OCI-LY3 (cell line): ENCODE results near the gene CYGB.

Source experiments
- H2AFZ ChIP-seq: fragments of 200-600, 300-600 bp; shearing (Covaris generic); 2 replicates; pipeline ENCODE4 v1.6.0; 2014; ENCODE audit warnings: antibody characterized with exemption, low read depth, low read length
- H3K27ac ChIP-seq: fragments of 200-600, 300-600 bp; sonication (generic); 2 replicates; pipeline ENCODE4 v1.5.1; 2014; ENCODE audit warnings: mild to moderate bottlenecking, low read length, moderate library complexity, mixed read lengths
- H3K27me3 ChIP-seq: fragments of 200-600, 300-600 bp; sonication (generic); 2 replicates; pipeline ENCODE4 v1.6.1; 2014; ENCODE audit warnings: low read depth, low read length, mixed read lengths
- H3K36me3 ChIP-seq: fragments of 200-600, 300-600 bp; sonication (generic); replicated peaks from 2 replicates; pipeline ENCODE3; 2014; ENCODE audit warnings: low read depth, low read length, mixed read lengths
- H3K4me1 ChIP-seq: fragments of 300-600, 200-600 bp; sonication (generic); 2 replicates; pipeline ENCODE4 v1.6.1; 2014; ENCODE audit warnings: low read length, mixed read lengths
- H3K4me2 ChIP-seq: fragments of 200-600, 300-600 bp; sonication (generic); 2 replicates; pipeline ENCODE4 v1.6.1; 2014; ENCODE audit warnings: low read length, mixed read lengths
- H3K4me3 ChIP-seq: fragments of 300-600, 200-600 bp; sonication (generic); 2 replicates; pipeline ENCODE4 v1.5.1; 2014; ENCODE audit warnings: antibody characterized with exemption, mild to moderate bottlenecking, low read length, moderate library complexity
- H3K79me2 ChIP-seq: fragments of 300-600, 200-600 bp; shearing (Covaris generic); 2 replicates; pipeline ENCODE4 v1.6.1; 2014; ENCODE audit warnings: mild to moderate bottlenecking, low read length, mixed read lengths
- H3K9ac ChIP-seq: fragments of 300-600, 200-600 bp; shearing (Covaris generic); 2 replicates; pipeline ENCODE4 v1.6.0; 2014; ENCODE audit warnings: mild to moderate bottlenecking, low read length, moderate library complexity
- H3K9me3 ChIP-seq: fragments of 200-600, 300-600 bp; shearing (Covaris generic); 2 replicates; pipeline ENCODE4 v1.6.1; 2014; ENCODE audit warnings: low read length, mixed read lengths; ENCODE audit not compliant: insufficient read depth
- H4K20me1 ChIP-seq: fragments of 200-600, 300-600 bp; sonication (generic); 2 replicates; pipeline ENCODE4 v1.6.1; 2016; ENCODE audit warnings: low read length, mixed read lengths; ENCODE audit not compliant: insufficient read depth
- CTCF ChIP-seq: fragments of 200-600, 300-600 bp; sonication (generic); IDR thresholded peaks from 2 replicates; pipeline ENCODE4 v1.5.1; 2014; ENCODE audit warnings: antibody characterized with exemption, low read length, low read depth
- EZH2phosphoT487 ChIP-seq: fragments of 200-600 bp; shearing (Covaris generic); IDR thresholded peaks from 2 replicates; pipeline ENCODE4 v1.6.1; 2018; ENCODE audit warnings: antibody characterized with exemption, mixed run types, low read depth

Gene CYGB

GRCh38 chr17:76562734-76563148 is 25.2 kb upstream of the CYGB start:
- Histone ChIP-seq H3K4me1 (peaks cover 35% of the 10 kb centered on the region), H3K4me2 (no peak overlapping the region), H3K27me3 (no peaks in the 10 kb centered on the region), H3K9ac (no peak overlapping the region), H3K27ac (no peak overlapping the region), H3K9me3 (no peaks in the 10 kb centered on the region), H3K36me3 (peaks cover 55% of the 10 kb centered on the region), H2AFZ (no peak overlapping the region), H4K20me1 (peaks cover 66% of the 10 kb centered on the region), H3K4me3 (no peak overlapping the region), H3K79me2 (peaks cover 49% of the 10 kb centered on the region)
- no peak for TF ChIP-seq CTCF
- TF ChIP-seq EZH2phosphoT487: no peak

GRCh38 chr17:76561799-76562268 is 24.3 kb upstream of the CYGB start:
- Histone ChIP-seq H3K4me1 (peaks cover 28% of the 10 kb centered on the region), H4K20me1 (peaks cover 58% of the 10 kb centered on the region), H3K4me2 (no peak overlapping the region), H3K79me2 (peaks cover 57% of the 10 kb centered on the region), H3K27me3 (no peaks in the 10 kb centered on the region), H3K4me3 (no peak overlapping the region), H3K27ac (no peak overlapping the region), H2AFZ (no peak overlapping the region), H3K9me3 (no peaks in the 10 kb centered on the region), H3K36me3 (peaks cover 55% of the 10 kb centered on the region), H3K9ac (no peak overlapping the region)
- no peak for TF ChIP-seq CTCF
- TF ChIP-seq EZH2phosphoT487: no peak

- H3K27ac ChIP-seq: no peak overlapping the region
- H3K4me3 ChIP-seq: no peak overlapping the region
These were observed 23.8 kb upstream of the CYGB start for GRCh38 chr17:76561332-76561731.

GRCh38 chr17:76560877-76561221 is 23.3 kb upstream of the CYGB start:
- Histone ChIP-seq H2AFZ (no peak overlapping the region), H3K4me2 (peak overlapping the region; percentile 99), H3K9me3 (no peaks in the 10 kb centered on the region), H3K79me2 (peaks cover 61% of the 10 kb centered on the region), H3K27ac (no peak overlapping the region), H3K9ac (no peak overlapping the region), H4K20me1 (peaks cover 50% of the 10 kb centered on the region), H3K4me1 (peaks cover 32% of the 10 kb centered on the region), H3K36me3 (peaks cover 50% of the 10 kb centered on the region), H3K27me3 (no peaks in the 10 kb centered on the region), H3K4me3 (no peak overlapping the region)
- TF ChIP-seq EZH2phosphoT487 (no peak), CTCF (no peak)

More at GRCh38 chr17:76561332-76561731, 23.8 kb upstream of the CYGB start:
- Histone ChIP-seq H4K20me1 (peaks cover 55% of the 10 kb centered on the region), H3K4me1 (peaks cover 32% of the 10 kb centered on the region), H2AFZ (no peak overlapping the region), H3K9me3 (no peaks in the 10 kb centered on the region), H3K79me2 (peaks cover 61% of the 10 kb centered on the region), H3K36me3 (peaks cover 55% of the 10 kb centered on the region), H3K9ac (no peak overlapping the region), H3K4me2 (0 out of 2 replicates have a peak overlapping the region, but pooled peaks have one; percentile 99), H3K27me3 (no peaks in the 10 kb centered on the region)
- TF ChIP-seq EZH2phosphoT487: no peak
- no peak for TF ChIP-seq CTCF
